ENCODE results near the gene NACA. TPM values are rescaled to one million over a fixed set of nuclear protein-coding genes. Genes with fewer than 3 reads are reported as not detected.

NACA gene
- polyA plus RNA-seq, 1 donor (not counting 4 experiments of a cell fraction or from before 2014, with no cell fraction given), result 953 TPM

GRCh38 chr12:56699020-56699661 lies 26.0 kb downstream of the NACA start:
- Histone ChIP-seq H3K9me1 (ENCODE audit: control insufficient read depth, extremely low read depth, insufficient read depth, low read length) (no peaks in the 10 kb centered on the region), H3K27ac (ENCODE audit: control insufficient read depth, insufficient read depth, low read length) (no peak overlapping the region), H2AFZ (ENCODE audit: control insufficient read depth, low read length) (no peak overlapping the region), H3K9me3 (ENCODE audit: control insufficient read depth, low read depth, low read length) (no peaks in the 10 kb centered on the region), H4K20me1 (ENCODE audit: control insufficient read depth, extremely low read depth, insufficient read depth, low read length) (no peaks in the 10 kb centered on the region), H3K9ac (ENCODE audit: control insufficient read depth, extremely low read depth, insufficient read depth, low read length) (no peak overlapping the region), H3K4me1 (ENCODE audit: control insufficient read depth, extremely low read depth, insufficient read depth, low read length) (no peaks in the 10 kb centered on the region), H3K36me3 (ENCODE audit: control insufficient read depth in 2 of 2, extremely low read depth in 1 of 2, insufficient read depth in 2 of 2, low read length in 2 of 2) (no peaks in the 10 kb centered on the region), H3K4me2 (ENCODE audit: control insufficient read depth, extremely low read depth, insufficient read depth, low read depth, low read length) (no peak overlapping the region), H3K4me3 (ENCODE audit: control insufficient read depth in 2 of 3, extremely low read depth in 1 of 3, insufficient read depth in 2 of 3, low read depth in 1 of 3, low read length in 3 of 3) (no peak overlapping the region), H3K79me2 (ENCODE audit: control insufficient read depth, insufficient read depth, low read length) (no peaks in the 10 kb centered on the region), H3K27me3 (ENCODE audit: control insufficient read depth, extremely low read depth, insufficient read depth, low read length) (no peaks in the 10 kb centered on the region)
- no peak for TF ChIP-seq CTCF (optimal IDR thresholded peaks at IDR 0.05 in 1 of 3, IDR thresholded peaks at IDR 0.05 in 1 of 3, conservative IDR thresholded peaks at IDR 0.05 in 1 of 3; ENCODE audit: extremely low read depth in 1 of 3, insufficient read depth in 2 of 3, low read length in 3 of 3)
- dilution Hi-C loops (cut with MboI; ENCODE audit: extremely low pct_ligation_motif_present, low sequenced_read_pairs), result no loop called here
- FAIRE-seq, result no peak
- no peak for DNase-seq (ENCODE audit: low read depth, low spot score)

GRCh38 chr12:56695327-56696101 lies 29.6 kb downstream of the NACA start:
- no peaks in the 10 kb centered on the region for H3K79me2 ChIP-seq (ENCODE audit: control insufficient read depth, insufficient read depth, low read length)
- H3K9me1 ChIP-seq (ENCODE audit: control insufficient read depth, extremely low read depth, insufficient read depth, low read length), result no peaks in the 10 kb centered on the region
- H3K27ac ChIP-seq (ENCODE audit: control insufficient read depth, insufficient read depth, low read length), result no peak overlapping the region
- FAIRE-seq (no peak), DNase-seq (ENCODE audit: low read depth, low spot score) (no peak)
- dilution Hi-C loops (cut with MboI; ENCODE audit: extremely low pct_ligation_motif_present, low sequenced_read_pairs), result no loop called here
- H3K27me3 ChIP-seq (ENCODE audit: control insufficient read depth, extremely low read depth, insufficient read depth, low read length), result no peaks in the 10 kb centered on the region
- no peak overlapping the region for H3K9ac ChIP-seq (ENCODE audit: control insufficient read depth, extremely low read depth, insufficient read depth, low read length)
- no peaks in the 10 kb centered on the region for H4K20me1 ChIP-seq (ENCODE audit: control insufficient read depth, extremely low read depth, insufficient read depth, low read length)
- H3K4me3 ChIP-seq (ENCODE audit: control insufficient read depth in 2 of 3, extremely low read depth in 1 of 3, insufficient read depth in 2 of 3, low read depth in 1 of 3, low read length in 3 of 3), result no peak overlapping the region
- no peaks in the 10 kb centered on the region for H3K36me3 ChIP-seq (ENCODE audit: control insufficient read depth in 2 of 2, extremely low read depth in 1 of 2, insufficient read depth in 2 of 2, low read length in 2 of 2)
- H3K9me3 ChIP-seq (ENCODE audit: control insufficient read depth, low read depth, low read length), result no peaks in the 10 kb centered on the region
- no peak overlapping the region for H2AFZ ChIP-seq (ENCODE audit: control insufficient read depth, low read length)
- H3K4me1 ChIP-seq (ENCODE audit: control insufficient read depth, extremely low read depth, insufficient read depth, low read length), result no peaks in the 10 kb centered on the region
- TF ChIP-seq EZH2 (IDR thresholded peaks at IDR 0.05; ENCODE audit: low read length) (no peak), CTCF (optimal IDR thresholded peaks at IDR 0.05 in 1 of 3, IDR thresholded peaks at IDR 0.05 in 1 of 3, conservative IDR thresholded peaks at IDR 0.05 in 1 of 3; ENCODE audit: extremely low read depth in 1 of 3, insufficient read depth in 2 of 3, low read length in 3 of 3) (no peak)
- H3K4me2 ChIP-seq (ENCODE audit: control insufficient read depth, extremely low read depth, insufficient read depth, low read depth, low read length), result no peak overlapping the region
